ENCODE measurements around the gene FRS3. TPM values are rescaled to one million over a fixed set of nuclear protein-coding genes. Genes with fewer than 3 reads are reported as not detected.

The FRS3 gene, protein sequence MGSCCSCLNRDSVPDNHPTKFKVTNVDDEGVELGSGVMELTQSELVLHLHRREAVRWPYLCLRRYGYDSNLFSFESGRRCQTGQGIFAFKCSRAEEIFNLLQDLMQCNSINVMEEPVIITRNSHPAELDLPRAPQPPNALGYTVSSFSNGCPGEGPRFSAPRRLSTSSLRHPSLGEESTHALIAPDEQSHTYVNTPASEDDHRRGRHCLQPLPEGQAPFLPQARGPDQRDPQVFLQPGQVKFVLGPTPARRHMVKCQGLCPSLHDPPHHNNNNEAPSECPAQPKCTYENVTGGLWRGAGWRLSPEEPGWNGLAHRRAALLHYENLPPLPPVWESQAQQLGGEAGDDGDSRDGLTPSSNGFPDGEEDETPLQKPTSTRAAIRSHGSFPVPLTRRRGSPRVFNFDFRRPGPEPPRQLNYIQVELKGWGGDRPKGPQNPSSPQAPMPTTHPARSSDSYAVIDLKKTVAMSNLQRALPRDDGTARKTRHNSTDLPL
- 10 to 100 TPM in 1 of 6 donors, 1 to 10 TPM in 5; 4.1 to 26.2 (median 6.8) TPM for total RNA-seq

- no peaks in the 10 kb centered on the region for H3K9me3 ChIP-seq
- H3K4me3 ChIP-seq: peak within 1 kb of the TSS; percentile 64 to 85 (median 68)
- peak within 1 kb of the TSS; percentile 70 to 92 (median 86) for H3K27ac ChIP-seq
- TF ChIP-seq POLR2AphosphoS5 (IDR thresholded peaks at IDR 0.05) (peak; percentile 52 to 75), CTCF (IDR thresholded peaks at IDR 0.05) (peak; percentile 86 to 100 (median 98)), POLR2A (IDR thresholded peaks at IDR 0.05) (peak in 1 of 4 donors; percentile 47), EP300 (IDR thresholded peaks at IDR 0.05) (no peak)
- no peaks in the 10 kb centered on the region for H3K27me3 ChIP-seq
- peaks cover 0 to 25% (median 7%) of the 10 kb centered on the region in 4 donors for H3K36me3 ChIP-seq
- 0 to 1% methylated on average over 32 to 46 of the region's 73 CpGs for WGBS, 2 donors
- H3K4me1 ChIP-seq: peaks cover 37 to 62% (median 48%) of the 10 kb centered on the region in 4 donors
- DNase-seq: peak; percentile 99 to 100
- ATAC-seq (ENCODE audit: low FRiP score in 2 of 2): peak; percentile 97
Measured at GRCh38 chr6:41779788-41780550, at the start of gene FRS3. TSS of gene FRS3 (minus strand) at chr6:41779900. CDS start at chr6:41776987, 2,913 bp downstream.

GRCh38 chr6:41826343-41827022 is 46.8 kb upstream of the FRS3 start:
- H3K27ac ChIP-seq: no peak overlapping the region
- H3K36me3 ChIP-seq: no peaks in the 10 kb centered on the region
- ATAC-seq (ENCODE audit: low FRiP score in 2 of 2) (no peak), DNase-seq (no peak)
- no peak overlapping the region for H3K4me3 ChIP-seq
- WGBS, 2 donors: 98 to 99% methylated on average over 2 of the region's 2 CpGs
- no peaks in the 10 kb centered on the region for H3K9me3 ChIP-seq
- H3K27me3 ChIP-seq: no peaks in the 10 kb centered on the region
- H3K4me1 ChIP-seq: peaks cover 0 to 6% (median 0%) of the 10 kb centered on the region in 4 donors
- no peak for TF ChIP-seq POLR2AphosphoS5 (IDR thresholded peaks at IDR 0.05)
- TF ChIP-seq POLR2A (IDR thresholded peaks at IDR 0.05): no peak
- TF ChIP-seq CTCF (IDR thresholded peaks at IDR 0.05): no peak
- no peak for TF ChIP-seq EP300 (IDR thresholded peaks at IDR 0.05)

DNA sequence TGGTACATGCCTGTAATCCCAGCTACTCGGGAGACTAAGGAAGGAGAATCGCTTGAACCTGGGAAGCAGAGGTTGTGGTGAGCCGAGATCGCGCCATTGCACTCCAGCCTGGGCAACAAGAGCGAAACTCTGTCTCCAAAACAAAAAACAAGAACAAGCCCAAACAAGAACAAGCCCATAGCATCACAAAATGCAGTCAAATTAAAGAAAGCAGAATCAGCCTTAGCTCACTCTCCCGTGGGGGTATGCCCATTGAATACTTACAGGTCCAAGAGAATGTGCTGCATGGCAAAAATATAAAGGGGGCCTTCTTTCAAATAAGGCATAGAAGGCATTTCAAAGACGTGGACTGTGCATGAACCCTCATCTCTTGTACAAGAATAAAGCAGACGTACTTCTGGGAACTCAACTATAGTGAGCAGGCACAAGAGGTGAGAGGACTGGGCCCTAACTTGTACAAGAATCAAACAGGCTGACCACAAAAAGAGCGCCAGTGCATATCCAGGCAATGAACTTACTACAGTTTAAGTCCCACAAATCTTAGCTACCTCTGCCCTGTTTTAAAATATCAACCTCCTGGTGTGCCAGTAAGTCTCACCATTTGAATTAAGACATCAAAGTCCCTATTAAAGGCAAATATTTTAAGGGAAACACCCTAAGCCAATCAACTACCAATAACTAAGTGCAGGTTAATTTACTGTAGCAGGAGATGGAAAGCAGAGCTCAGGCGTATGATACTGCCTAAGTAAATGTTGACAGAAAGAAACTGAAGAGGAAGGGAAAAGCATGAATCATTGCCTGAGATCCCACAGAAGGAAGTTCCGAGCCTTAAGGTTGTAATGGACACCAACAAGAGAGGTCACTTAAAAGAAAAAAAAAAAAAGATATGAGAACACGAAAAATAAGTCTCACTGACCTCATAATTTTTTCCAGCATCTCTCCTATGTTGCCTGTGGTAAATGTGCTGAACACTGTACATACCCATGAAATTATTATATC is 45.2 kb upstream of the FRS3 start:
- H3K27me3 ChIP-seq: no peaks in the 10 kb centered on the region
- H3K9me3 ChIP-seq: no peaks in the 10 kb centered on the region
- DNase-seq (peak in 1 of 2 donors; percentile 37), ATAC-seq (ENCODE audit: low FRiP score in 2 of 2) (peak in 1 of 2 donors; percentile 79)
- H3K4me3 ChIP-seq: no peak overlapping the region
- peak overlapping the region in 3 of 4 donors; percentile 22 to 47 (median 45) for H3K27ac ChIP-seq
- H3K36me3 ChIP-seq: no peaks in the 10 kb centered on the region
- TF ChIP-seq POLR2AphosphoS5 (IDR thresholded peaks at IDR 0.05) (no peak), EP300 (IDR thresholded peaks at IDR 0.05) (no peak), CTCF (IDR thresholded peaks at IDR 0.05) (no peak), POLR2A (IDR thresholded peaks at IDR 0.05) (no peak)
- H3K4me1 ChIP-seq: peaks cover 0 to 6% (median 0%) of the 10 kb centered on the region in 4 donors
- WGBS, 2 donors: 72 to 80% methylated on average over 13 of the region's 13 CpGs

GRCh38 chr6:41823178-41823577 is 43.5 kb upstream of the FRS3 start:
- no peak for TF ChIP-seq CTCF (IDR thresholded peaks at IDR 0.05)
- no peak for TF ChIP-seq POLR2AphosphoS5 (IDR thresholded peaks at IDR 0.05)
- no peak for TF ChIP-seq EP300 (IDR thresholded peaks at IDR 0.05)
- TF ChIP-seq POLR2A (IDR thresholded peaks at IDR 0.05): no peak
- peaks cover 0 to 6% (median 0%) of the 10 kb centered on the region in 4 donors for H3K4me1 ChIP-seq
- no peaks in the 10 kb centered on the region for H3K36me3 ChIP-seq
- H3K4me3 ChIP-seq: no peak overlapping the region
- no peak overlapping the region for H3K27ac ChIP-seq
- ATAC-seq (ENCODE audit: low FRiP score in 2 of 2): no peak
- no peaks in the 10 kb centered on the region for H3K27me3 ChIP-seq
- H3K9me3 ChIP-seq: no peaks in the 10 kb centered on the region
- DNase-seq: no peak
- WGBS, 2 donors: 96 to 100% methylated on average over 1 of the region's 1 CpG
